ENCODE data around the gene CKAP5. TPM values are rescaled to one million over a fixed set of nuclear protein-coding genes. Genes with fewer than 3 reads are reported as not detected.
A peak's percentile ranks its signal among the peaks of the same experiment; 100 is the strongest.

CKAP5 gene
- 73.4 TPM for total RNA-seq

DNA sequence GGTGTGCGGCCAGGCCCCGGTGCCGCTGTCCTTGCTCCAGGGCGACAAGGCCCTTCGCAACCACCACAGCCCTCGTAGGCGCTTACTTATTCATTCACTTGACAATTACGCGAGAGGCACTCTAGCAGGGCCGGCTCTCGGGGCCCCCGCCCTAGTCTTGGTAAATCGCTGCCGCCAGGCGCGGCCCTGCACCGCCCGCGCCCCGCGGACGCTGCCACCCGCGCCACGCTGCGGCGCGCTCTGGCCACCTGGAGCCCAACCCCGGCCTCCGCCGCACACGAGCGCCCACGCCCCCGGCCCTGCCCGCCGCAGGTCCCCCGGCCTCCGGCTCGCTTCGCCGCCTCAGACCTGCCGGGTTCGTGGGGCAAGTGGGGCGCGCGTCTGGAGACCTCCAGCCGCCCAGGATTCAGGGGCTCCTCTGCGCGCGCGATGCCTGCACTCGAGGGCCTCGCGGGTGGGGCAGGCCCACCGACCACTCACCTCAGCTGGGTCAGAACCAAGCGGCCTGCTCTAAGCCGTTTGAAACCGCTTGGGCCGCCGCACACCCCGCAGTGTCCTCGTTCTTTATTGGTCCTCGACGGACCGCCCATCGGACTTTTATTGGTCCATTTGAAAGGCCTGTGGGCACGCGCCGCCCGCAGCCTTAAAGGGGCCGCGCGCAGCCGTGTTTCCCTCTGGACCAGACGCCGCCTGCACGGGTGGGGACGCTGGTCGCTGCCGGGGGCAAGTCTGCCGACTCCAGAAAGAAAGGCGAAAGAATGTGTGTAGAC, at the start of gene CKAP5:
Gene CKAP5, minus strand, starts transcription at position 541 of the 770 bp plus-strand sequence. CDS start 25,049 bp downstream, outside the sequence.
- DNase-seq, result peak; percentile 71

DNA sequence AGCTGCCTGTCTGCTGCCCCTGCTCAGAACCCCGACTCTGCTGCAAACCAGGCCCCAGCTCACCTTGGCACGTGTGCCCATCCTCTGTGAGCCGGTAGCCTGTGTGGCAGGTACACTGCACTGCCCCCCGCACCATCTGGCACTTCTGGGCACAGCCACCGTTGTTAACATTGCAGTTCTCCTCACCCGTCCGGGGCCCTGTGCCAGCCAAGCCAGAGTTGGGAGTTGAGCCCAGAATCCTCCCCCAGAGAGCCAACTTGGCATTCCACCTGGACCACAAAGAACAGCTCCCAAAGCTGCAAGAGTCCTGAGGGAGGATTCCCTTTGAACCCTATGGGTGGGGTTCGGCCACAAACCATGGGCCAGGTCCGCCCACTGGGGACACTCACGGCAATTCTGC, 49.7 kb upstream of the CKAP5 start:
- DNase-seq, result no peak

DNA sequence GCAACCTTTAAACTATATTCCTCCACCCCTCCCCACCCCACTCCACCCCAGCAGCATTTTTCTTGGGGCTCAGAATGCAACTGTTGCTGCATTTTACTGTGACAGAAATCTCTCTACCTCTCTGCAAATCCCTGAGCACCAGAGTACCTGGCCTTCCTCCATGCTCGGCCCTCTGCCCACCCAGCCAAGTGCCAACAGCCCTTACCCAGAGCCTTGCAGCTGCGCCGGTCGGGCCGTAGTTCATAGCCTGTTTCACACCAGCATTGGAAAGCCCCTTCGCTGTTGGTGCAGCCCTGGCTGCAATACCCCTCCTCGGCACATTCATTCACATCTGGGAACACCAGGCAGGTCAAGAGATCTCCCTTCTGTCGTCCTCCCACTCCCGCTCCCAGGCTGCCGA, 48.9 kb upstream of the CKAP5 start:
- no peak for DNase-seq

DNA sequence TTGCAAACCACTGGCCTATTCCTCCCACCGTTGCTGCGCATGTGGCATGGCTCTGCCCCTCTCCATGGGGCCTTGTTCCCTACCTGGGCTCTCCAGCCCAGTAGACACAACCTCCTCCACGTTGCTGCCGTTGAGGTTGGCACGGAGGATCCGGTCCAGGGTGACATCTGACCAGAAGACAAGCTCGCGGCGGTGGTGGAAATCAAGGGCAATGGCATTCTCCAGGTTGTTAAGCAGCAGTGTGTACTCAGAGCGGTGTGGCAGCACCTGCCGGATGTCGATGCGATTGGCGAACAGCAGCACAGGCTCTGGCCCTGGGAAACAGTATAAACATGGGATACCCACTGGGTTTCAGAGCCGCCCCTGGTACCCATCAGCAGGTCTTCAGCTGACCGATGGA, 48.4 kb upstream of the CKAP5 start:
- no peak for DNase-seq

DNA sequence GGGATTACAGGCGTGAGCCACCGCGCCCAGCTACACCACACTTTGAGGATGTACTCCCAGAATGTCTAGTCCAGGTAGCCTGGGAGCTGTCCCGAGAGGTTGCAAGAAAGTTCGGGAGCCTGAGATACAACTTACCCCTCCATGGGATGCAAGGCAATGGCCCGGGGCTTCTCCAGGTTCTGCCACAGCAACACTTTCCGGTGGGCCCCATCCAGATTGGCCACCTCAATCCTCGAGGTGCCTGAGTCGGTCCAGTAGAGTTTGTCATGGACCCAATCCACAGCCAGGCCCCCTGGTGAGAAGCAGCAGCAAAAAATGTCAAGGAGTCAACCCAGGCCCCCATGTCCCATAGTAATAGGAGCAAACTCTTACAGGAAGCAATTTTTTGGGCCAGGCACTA, 46.8 kb upstream of the CKAP5 start:
- no peak for DNase-seq

DNA sequence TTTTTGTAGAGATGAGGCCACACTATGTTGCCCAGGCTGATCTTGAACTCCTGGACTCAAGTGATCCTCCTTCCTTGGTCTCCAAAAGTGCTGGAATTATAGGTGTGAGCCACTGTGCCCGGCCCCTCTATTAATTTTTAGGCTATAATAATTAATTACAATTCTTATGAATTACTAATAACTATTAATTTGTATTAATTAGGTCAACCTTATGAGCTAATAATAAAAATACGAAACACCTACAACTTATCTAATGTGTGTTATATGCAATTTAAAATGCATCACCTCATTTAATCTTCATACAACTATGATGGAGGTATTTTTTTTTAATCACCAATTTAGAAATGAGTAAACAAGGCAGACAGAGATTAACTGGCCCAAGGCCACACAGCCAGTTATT, 46.0 kb upstream of the CKAP5 start:
- DNase-seq, result no peak

DNA sequence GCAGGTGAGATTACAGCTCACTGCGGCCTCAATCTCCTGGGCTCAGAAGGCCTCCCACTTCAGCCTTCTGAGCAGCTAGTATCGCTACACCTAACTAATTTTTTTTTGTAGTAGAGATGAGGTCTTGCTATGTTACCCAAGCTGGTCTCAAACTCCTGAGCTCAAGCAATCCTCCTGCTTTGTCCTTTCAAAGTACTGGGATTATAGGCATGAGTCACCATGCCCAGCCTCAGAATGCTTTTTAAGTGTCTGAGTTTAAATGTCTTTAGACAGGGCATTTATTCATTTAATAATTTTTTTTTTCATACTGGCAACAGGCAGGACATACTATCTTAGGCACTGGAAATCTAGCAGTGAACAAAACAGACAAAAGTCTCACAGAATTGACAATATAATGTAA, 44.6 kb upstream of the CKAP5 start:
- no peak for DNase-seq

DNA sequence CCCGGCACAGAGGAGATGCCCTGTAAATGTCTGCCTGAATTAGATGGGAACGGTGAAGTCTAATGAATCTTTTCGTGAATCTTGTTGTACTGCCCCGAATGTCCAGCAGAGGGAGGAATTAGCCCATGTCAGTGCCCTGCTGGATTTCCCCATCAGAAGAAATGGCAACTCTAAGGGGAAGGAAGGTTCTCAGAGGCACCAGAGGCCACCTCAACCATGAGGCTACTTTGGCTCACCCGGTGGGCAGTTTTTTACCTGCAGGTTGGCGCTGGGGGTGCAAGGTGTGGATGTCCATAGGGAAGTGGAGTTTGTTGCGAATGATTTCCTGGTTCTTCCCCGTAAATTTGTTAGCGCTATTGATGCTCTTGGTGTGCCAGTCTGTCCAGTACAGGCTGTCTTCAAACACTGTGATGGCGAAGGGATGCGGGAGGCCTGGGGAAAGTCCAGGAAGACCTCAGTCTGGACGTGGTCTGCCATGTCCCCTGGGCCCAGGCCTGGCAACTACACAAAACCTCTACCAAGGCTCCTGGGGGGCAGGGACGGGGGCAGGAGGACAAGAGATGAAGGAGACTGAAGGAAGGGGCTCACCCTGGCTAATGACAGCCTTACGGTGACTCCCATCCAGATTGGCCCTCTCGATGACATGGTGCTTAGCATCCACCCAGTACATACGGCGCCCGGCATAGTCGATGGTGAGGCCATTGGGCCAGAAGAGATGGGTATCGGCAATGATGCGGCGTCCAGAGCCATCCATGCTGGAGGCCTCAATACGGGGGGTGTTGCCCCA, 43.8 kb upstream of the CKAP5 start:
- DNase-seq, result peak; percentile 80

DNA sequence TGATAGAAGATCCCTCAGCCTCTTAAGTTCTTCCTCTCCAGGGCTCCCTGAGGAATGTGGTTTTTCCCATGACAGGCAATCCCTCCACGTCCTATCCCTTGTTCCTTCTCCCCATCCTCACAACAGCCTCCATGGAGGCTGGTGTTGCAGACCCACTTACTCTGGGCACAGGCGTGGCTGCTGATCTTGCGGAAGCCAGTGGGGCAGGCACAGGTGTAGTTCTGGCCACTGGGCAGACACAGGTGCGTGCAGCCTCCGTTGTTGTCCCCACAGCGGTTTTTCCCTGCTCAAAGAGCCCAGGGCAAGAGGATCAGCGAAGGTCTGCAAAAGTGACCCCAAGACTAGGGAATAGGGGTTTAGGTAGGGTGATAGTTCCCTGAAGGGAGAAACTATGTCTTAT, 43.2 kb upstream of the CKAP5 start:
- DNase-seq, result no peak

DNA sequence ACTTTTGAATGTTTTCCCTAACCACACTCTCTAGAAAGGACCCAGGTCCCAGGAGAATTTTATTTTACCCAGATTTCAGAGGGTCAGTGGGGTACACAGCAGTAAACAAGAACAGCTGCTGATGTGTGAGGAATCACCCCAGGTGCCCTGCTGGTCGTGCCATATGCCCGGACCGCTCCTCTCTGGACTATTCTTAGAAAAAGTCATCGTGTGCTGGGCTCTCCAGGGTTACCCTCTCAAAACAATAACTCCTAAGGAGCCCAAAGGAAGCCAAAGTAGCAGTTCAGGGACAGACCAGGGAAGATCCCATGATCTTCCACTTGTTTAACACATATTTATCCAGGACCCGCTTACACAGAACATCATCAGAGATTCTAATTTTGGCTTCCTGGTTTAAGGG, 42.6 kb upstream of the CKAP5 start:
- no peak for DNase-seq

DNA sequence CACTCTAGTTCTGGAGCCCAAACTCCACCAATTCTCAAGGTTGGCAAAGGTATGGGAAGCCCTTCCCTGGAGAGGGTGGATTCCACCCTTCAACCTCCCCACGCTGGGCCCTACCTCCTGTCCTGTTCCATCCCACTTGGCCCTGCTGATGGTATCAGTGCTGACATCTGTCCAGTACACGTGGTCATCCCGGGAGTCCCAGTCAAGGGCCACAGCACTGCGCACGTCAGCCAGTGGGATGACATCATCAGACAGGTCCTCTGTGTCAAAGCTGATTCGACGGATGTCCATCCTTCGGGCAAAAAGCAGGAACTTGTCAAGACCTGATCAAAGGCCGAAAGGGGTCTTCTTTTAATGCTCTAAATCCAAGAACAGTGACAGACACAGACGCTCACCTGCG, 40.1 kb upstream of the CKAP5 start:
- DNase-seq, result no peak

DNA sequence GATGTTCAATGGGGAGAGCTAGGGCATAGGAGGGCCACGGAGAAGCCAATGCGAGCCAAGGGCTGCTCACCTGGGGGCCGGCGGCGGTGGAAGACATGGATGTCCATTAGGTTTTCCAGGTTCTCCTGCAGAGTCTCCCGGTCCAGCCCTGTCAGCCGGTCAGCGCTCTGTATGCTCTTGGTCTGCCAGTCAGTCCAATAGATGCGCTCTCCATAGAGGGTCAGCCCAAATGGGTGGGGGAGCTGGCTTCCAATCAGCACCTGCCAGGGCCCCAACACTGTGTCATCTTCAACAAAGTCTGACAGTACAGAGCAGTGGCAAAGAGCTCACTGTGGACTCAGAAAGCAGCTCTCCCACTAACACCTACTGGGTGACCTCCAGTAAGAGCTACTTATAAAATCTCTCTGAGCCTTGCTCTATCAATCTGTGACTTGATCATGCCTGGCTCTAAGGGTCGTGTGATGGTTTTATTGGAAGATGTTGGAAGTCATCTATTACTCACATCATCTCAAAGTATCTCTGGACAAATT, 33.0 kb upstream of the CKAP5 start:
- no peak for DNase-seq

DNA sequence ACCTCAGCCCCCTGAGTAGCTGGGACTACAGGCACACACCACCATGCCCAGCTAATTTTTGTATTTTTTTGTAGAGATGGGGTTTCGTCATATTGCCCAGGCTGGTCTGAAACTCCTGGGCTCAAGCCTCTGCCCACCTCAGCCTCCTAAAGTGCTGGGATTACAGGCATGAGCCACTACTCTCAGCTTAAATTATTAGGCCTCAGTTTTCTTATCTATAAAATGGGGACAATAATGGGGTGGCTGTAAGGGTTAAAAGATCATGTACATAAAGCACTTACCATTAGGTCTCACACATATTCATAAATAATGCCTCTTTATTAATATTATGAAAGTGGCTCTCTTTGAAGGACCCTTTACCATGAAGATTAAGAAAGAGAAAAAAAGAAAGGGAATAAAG, 31.5 kb upstream of the CKAP5 start:
- DNase-seq, result no peak

DNA sequence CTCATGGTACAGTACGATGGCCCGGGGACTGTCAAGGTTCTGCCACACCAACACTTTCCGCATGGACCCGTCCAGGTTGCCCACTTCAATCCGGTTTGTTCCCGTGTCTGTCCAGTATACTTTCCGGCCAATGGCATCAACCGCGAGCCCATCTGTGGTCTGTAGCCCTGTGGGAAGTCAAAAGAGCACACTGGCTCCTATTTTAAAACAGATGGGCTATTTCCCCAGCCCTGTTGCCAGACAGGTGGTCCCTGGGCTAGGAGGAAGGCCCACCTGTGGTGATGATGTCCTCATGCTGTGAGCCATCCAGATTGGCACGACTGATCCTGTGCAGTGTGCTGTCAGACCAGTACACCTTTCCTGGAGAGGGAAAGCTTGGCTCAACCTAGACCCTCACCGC, 30.4 kb upstream of the CKAP5 start:
- DNase-seq, result no peak

DNA sequence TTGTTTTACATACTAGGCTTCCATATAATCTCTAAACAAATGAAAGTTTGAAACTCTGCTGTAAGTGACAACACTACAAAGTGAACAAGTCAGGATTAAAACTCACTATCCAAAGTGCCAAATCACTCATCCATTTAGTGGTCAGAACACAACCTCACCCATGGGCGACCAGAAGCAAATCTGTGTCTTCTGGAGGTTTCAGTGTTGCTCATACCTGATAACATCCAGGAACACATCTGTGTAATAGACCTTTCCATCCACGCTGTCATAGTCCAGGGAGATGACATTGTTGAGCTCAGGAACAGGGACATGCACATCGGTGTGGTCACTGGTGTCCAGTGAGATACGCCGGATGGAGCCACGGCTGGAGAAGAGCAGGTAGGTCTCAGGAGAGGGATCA, 28.5 kb upstream of the CKAP5 start:
- DNase-seq, result no peak

DNA sequence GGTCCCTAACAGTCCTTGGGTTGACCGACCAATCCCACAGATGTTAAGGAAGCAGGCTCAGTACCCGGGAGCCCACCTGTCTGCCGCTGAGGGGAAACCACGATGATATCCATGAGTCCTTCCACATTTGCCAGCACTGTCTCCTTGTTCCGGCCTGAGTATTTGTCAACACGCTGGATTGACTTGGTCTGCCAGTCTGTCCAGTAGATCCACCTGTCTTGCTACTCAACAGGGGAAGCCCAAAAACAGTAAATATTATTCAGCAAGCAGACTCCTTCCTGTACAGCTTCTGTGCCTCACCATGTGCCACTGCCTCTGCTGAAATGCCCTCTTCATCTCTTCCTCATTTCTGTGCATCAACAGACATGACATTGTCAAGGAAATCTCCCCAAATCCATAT, 22.8 kb upstream of the CKAP5 start:
- no peak for DNase-seq

DNA sequence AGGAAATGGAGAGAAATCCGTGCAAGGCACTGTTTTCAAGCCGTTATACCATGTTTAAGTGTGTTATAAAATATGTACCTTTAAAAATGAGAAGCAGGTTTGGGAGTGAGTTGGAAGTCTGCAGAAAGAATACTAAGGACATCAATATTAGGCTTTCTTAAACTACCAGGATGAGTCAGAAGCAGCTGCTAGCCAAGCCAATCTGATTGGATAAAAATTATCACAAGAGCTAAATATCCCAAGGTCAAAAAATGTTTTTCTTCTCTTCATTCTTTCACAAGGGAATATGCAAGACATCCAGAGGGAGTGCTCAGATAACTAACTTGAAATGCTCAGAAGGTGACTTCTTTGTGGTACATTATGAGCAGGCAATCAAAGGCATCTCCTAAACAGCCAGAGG, 19.3 kb upstream of the CKAP5 start:
- DNase-seq, result no peak

DNA sequence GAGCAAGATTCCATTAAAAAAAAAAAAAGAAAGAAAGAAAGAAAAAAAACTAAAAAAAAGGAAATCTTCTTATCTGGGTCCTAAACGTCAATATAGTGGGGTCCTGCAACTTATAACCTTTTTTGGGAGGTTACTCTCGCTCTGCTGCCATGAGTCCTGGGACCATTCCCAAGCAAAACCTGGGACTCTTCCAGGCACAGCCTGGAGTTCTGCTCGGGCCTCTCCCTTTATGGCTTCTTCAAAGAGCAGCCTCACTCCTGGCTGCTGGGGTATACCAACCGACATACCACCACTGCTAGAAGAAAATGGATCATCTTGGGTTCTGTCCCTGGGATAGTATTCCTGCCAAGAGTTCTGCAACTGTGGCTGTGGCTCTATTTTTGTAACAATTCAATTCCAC, 14.1 kb upstream of the CKAP5 start:
- DNase-seq, result no peak

DNA sequence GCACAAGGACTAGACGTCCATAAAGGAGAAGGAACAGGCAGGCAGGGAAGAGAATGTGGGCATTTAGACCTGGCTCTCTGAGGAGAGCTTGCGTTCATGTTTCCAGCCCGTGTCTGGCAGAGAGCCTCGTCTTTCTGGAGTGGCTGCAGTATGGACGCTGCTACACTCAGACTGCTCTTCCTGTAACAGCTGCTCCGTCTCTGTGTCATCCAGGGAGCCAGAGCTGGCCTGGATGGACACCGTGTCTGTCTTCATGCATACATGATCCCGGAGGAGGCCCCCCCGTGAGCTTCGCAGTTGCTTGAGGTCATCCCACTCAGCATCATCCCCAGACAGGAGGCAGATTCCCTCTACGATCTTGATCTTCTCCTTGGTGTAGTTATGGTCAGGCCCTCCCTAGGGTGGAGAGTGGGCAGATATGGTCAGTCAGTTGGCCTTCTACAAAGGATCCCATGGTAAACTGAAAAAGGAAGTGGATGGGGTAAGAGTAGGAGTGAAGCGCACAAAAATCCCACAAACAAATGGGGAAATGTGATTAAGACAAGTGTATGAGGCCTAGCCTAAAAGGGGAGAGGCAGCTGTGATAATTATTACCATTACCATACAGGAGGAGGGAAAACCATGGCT, 13.0 kb upstream of the CKAP5 start:
- no peak for DNase-seq

DNA sequence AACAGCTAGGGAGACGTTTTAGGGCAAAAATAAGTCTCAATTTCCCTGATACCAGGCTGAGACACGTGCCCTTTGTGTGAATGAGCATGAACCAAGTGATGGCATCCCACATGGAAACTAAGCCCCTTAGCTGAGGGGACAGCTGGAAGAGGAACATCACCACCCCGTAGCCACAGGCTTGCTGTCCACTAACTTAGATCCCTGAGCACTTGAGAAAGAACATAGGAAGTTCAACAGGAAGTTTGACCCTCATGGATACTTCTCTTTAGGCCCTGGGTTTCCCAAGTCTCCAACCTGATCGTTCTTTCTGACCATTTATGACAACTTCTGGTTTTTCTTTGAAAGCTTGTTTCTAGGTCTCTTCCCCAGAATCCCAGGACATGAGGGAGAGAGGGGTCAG, 11.6 kb upstream of the CKAP5 start:
- DNase-seq, result no peak

DNA sequence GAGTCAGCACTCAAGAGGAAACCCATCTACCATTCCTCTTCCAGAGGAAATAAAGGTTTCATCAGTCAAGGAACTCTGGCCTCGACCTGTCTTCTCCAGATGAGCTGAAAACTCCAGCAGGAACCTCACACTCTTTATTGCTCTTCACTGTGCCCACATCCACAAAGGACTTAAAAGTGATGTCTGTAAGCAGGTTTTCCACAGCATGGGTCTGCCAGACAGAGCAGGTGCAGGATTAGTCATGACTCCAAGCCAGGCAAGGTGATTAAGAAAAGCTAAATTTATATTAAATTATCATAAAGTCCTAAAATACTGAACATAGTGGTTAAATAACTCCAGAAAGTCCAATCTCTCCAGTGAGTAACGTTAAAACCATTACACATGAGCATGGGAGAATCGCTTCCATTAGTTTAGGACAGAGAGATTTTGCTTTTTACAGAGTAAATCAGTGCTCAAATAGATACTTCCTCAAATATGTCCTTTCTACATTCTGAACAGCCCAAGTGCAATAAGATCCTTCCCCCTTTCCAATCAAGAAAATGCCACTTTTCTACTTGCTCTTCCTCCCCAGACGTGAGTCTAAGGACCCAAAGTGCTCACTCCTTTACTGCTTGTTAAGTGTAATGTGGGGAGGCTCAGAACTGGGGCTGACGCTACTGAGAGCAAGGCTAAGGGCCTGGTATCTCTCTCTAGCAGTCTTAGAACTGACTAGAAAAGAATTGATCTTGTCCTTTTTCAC, 10.7 kb upstream of the CKAP5 start:
- no peak for DNase-seq

DNA sequence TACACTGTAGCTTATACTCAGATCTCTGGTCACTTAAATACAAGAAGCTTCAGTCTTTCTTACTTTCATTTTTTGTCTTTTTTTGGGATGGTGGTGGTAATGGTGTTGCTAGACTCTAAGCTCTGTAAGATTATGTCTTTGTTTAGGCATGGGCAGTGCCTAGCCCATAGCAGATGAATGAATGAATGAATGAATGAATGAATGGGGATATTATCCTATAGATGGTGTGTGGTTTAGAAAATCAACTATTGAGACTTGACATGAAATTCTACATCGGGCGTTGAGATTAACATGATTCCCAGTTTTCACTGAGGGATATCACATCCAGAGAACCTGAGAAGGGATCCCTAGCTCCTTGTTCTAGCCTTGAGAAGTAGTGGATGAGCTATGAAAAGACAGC, 9.8 kb upstream of the CKAP5 start:
- no peak for DNase-seq

DNA sequence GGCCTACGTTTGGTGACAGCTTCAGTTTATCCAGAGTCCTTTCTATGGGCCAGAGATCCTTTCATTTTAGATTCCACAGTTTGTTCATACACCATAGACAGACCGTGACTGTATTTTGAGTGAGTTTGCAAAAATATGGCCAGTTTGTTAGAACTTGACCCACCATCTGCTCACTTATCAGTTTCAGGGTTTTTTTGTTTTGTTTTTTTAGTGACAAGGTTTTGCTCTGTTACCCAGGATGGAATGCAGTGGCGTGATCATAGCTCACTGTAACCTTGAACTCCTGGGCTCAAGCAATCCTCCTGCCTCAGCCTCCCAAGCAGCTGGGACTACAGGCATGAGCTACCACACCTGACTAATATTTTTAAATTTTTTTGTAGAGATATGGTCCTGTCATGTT, 9.1 kb upstream of the CKAP5 start:
- DNase-seq, result no peak

All from skin of body (tissue), 2 donors.